ENCODE data around the gene NFASC.

DNA sequence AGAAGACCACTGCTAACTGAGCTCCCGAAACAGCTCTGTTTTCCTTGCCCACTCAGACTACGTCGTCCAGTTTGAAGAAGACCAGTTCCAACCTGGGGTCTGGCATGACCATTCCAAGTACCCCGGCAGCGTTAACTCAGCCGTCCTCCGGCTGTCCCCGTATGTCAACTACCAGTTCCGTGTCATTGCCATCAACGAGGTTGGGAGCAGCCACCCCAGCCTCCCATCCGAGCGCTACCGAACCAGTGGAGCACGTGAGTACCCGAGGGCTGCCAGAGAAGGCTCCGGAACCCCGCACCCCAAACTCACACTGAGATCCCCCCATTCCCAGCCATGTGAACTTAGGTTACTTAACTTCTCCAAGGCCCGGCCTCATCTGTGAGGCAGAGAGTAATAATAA is 108.6 kb downstream of the NFASC start:
- TF ChIP-seq, protein P1, sequence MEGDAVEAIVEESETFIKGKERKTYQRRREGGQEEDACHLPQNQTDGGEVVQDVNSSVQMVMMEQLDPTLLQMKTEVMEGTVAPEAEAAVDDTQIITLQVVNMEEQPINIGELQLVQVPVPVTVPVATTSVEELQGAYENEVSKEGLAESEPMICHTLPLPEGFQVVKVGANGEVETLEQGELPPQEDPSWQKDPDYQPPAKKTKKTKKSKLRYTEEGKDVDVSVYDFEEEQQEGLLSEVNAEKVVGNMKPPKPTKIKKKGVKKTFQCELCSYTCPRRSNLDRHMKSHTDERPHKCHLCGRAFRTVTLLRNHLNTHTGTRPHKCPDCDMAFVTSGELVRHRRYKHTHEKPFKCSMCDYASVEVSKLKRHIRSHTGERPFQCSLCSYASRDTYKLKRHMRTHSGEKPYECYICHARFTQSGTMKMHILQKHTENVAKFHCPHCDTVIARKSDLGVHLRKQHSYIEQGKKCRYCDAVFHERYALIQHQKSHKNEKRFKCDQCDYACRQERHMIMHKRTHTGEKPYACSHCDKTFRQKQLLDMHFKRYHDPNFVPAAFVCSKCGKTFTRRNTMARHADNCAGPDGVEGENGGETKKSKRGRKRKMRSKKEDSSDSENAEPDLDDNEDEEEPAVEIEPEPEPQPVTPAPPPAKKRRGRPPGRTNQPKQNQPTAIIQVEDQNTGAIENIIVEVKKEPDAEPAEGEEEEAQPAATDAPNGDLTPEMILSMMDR (IDR thresholded peaks at IDR 0.05): no peak
- no peak for TF ChIP-seq POLR2A (IDR thresholded peaks at IDR 0.05)
